ENCODE measurements around the gene THYN1.

THYN1 gene

GRCh38 chr11:134254433-134255183, 1.5 kb upstream of the THYN1 start:
- ATAC-seq = no peak
- TF ChIP-seq ARNTL (CRISPR knock-in tag; IDR thresholded peaks at IDR 0.05; ENCODE audit: borderline replicate concordance, low read depth) (no peak), SNAI2 (CRISPR knock-in tag; IDR thresholded peaks at IDR 0.05) (no peak), ZC3H10 (CRISPR knock-in tag; IDR thresholded peaks at IDR 0.05) (no peak), ZNF70 (CRISPR knock-in tag; IDR thresholded peaks at IDR 0.05) (no peak), TCF4 (CRISPR knock-in tag; IDR thresholded peaks at IDR 0.05; ENCODE audit: borderline replicate concordance) (no peak), ZNF565 (CRISPR knock-in tag; conservative IDR thresholded peaks at IDR 0.05; ENCODE audit: low read depth) (no peak), ZFP30 (CRISPR knock-in tag; IDR thresholded peaks at IDR 0.05) (no peak), ZFP3 (CRISPR knock-in tag; IDR thresholded peaks at IDR 0.05) (no peak), TOX (CRISPR knock-in tag; IDR thresholded peaks at IDR 0.05; ENCODE audit: borderline replicate concordance) (no peak), TSHZ2 (CRISPR knock-in tag; IDR thresholded peaks at IDR 0.05) (no peak), ISL1 (CRISPR knock-in tag; IDR thresholded peaks at IDR 0.05) (no peak), ESRRG (CRISPR knock-in tag; IDR thresholded peaks at IDR 0.05) (no peak), PPARA (CRISPR knock-in tag; IDR thresholded peaks at IDR 0.05; ENCODE audit: borderline replicate concordance) (no peak), POU6F1 (CRISPR knock-in tag; IDR thresholded peaks at IDR 0.05; ENCODE audit: borderline replicate concordance, low read depth) (no peak), CSDC2 (CRISPR knock-in tag; IDR thresholded peaks at IDR 0.05) (no peak), RARB (CRISPR knock-in tag; IDR thresholded peaks at IDR 0.05) (no peak), CREB5 (CRISPR knock-in tag; IDR thresholded peaks at IDR 0.05; ENCODE audit: low read depth) (no peak), GLIS3 (CRISPR knock-in tag; IDR thresholded peaks at IDR 0.05) (no peak), OSR1 (CRISPR knock-in tag; IDR thresholded peaks at IDR 0.05) (no peak), PATZ1 (CRISPR knock-in tag; IDR thresholded peaks at IDR 0.05; ENCODE audit: borderline replicate concordance) (no peak)

- no peak for TF ChIP-seq TSHZ2 (CRISPR knock-in tag; IDR thresholded peaks at IDR 0.05)
- ATAC-seq = peak; percentile 60
Measured at GRCh38 chr11:134252346-134253187, 585 bp downstream of the THYN1 start.

Measured in SK-N-SH treated with all-trans-retinoic acid at 6 μM for 48 hours (cell line).